HL-60/S4 treated with retinoic acid at 250 ng/mL for 4 days and 3 days (cell line): ENCODE results near the gene MYF6.

Experiments used
- in situ Hi-C: fragments of 300-500 bp; cut with MboI; formaldehyde crosslinking; loops from 2 replicates; pipeline ENCODE4 v1.7.0; 2022; ENCODE audit warnings: low sequenced_read_pairs

Gene MYF6

DNA sequence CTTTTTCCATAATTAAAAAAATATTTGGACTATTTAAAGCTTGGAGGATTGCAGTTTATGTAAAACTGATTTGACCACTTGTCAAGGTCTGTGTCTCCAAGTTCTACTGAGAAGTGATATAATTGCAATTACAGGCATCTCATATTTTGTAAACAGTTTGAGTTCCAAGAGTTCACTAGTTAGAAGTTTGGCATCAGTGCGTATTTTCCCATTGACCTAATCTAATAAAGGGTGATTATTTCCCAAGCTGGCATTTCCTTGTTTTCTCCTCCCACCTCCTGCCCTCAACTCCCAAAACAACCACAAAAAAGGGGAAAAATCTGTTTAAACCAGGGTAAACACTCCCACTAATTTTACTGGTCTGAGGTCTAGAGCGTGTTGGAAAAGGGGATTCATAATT is 3.0 kb upstream of the MYF6 start:
- in situ Hi-C loops = no loop called here

DNA sequence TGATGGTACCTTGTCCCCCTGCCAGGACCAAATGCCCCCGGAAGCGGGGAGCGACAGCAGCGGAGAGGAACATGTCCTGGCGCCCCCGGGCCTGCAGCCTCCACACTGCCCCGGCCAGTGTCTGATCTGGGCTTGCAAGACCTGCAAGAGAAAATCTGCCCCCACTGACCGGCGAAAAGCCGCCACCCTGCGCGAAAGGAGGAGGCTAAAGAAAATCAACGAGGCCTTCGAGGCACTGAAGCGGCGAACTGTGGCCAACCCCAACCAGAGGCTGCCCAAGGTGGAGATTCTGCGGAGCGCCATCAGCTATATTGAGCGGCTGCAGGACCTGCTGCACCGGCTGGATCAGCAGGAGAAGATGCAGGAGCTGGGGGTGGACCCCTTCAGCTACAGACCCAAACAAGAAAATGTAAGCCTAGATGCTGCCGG is 410 bp downstream of the MYF6 start:
- in situ Hi-C loops = no loop called here

DNA sequence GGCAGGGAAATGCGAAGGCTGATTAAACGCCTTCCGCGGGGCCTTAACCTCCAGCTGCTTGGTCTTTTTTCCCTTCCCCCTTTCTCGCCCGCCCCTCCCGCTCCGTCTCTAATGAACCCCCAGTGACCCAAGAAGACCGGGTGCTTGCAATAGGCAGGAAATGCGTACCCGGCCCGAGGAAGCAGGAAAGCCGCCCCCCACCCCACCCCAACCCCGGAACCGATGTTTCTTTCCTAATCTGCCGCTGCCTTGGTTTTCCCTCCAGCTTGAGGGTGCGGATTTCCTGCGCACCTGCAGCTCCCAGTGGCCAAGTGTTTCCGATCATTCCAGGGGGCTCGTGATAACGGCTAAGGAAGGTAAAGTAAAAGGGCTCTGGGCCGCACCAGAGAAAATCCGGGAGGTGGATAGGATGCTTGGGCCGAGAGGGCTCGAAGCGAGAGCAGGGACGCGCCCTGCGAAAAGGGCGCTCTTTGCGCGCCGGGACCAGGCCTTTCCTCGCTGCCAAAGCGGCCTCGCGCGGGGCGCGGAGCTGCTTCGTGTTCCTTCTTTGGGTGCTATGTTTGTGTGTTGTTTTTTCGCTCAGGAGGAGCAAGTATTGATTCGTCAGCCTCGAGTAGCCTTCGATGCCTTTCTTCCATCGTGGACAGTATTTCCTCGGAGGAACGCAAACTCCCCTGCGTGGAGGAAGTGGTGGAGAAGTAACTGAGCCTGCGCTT is 983 bp downstream of the MYF6 start:
- in situ Hi-C loops = no loop called here

DNA sequence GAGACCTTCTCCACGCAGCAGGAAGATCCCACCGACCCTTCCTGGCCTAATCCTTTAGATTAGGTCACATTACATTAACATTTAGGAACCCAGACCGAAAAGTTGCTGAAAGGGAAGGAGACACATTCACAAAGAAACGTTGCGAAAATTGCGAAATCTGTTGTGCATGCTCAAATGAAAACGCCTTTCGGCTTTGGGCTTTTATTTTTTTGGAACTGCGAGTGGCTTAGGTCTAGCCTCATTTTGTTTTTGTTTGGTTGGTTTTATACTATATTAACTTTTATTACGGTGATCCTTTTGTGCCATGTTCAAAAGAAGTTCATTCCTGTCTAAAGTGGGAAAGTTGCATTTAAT is 1.5 kb downstream of the MYF6 start:
- in situ Hi-C loops = no loop called here

DNA sequence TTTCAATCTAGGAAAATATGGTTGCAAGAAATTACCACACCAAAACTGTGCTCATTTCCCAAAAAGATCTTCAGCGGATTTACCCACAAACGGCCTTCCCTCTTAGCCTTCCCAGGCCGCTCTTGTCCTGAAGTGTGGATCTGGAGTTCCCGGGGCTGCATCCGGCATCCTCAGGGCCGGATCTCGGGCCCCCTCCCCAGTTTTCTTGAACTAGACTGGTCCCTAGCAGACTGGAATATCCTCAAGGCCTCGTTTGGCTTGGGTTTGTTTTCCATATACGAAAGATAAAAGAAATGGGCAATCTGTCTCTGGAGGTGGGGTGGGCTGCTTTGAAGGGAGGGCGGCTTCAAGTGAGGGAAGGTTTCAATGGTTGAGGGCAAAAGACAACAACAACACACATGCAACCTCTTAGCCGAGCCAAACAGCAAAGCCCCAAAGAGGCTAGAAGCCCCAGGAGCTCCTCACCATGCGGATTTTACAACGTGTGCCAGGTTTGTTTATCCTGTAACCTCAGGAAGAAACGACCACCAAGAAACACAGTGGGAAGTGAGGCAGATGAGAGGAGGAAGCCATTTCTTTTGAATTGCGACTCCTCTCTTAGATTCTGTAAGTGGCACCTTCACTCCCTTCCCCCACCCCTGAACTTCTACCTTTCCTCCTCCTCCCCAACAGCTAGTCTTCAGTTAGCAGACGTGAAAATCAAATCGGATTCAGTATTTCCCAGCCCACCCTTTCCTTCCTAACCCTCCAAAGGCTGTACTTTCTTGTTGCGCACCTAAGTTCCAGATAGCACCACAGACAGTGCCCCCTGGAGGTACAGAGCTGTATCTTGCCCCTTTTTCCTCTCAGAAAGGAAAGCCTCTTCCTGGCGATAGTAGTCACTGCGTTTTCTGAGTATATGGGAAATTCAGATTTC is 2.6 kb downstream of the MYF6 start:
- in situ Hi-C loops = no loop called here

DNA sequence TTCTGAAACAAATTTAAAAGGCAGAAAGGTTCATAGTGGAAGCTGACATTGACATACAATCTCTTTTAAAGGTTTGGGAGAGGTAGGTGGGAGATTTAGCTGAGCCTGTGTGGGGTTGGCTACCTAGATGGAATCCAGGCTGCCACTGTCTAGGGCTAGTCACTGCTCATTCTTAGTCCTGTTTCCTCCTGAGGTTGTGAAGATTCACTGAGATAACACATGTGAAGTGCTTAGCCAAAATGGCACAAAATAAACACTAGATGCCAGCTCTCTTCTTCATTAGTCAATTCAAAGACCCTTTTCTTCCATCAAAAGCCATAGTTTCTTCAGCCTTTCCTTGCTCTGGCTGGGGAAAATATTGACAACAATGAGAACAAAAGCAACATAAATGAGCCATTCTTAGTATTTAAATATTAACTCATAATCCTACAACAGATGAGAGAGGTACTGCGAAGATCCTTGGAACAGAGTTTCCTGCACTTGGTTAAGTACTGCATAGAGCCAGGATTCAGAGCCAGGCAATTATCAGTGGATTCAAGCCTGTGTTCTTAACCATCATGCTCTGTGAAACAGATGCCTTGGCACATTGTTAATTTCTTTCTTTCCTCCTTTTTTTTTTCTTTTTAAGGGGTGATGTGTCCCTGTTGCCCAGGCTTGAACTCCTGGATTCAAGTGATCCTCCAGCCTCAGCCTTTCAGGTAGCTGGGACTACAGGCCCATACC is 3.5 kb downstream of the MYF6 start:
- in situ Hi-C loops = no loop called here

DNA sequence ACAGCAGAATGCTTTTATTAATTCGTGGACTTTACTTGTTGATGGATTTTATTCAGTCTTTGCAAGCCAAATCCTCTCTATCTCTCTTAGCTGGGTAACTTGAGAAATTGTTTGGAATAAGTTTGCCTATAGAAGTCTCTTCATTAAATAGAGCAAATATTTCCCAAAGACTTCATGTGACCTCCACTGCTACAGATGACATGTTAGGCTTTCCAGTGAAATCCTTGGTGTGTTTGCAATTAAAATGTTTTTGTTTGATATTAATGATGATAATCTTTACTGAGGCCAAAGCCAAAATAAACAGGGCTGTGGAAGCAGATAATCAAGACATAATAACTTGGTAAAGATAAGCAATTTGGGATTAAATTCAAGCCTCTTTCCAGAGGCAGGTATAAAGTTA is 4.4 kb downstream of the MYF6 start:
- in situ Hi-C loops = no loop called here

DNA sequence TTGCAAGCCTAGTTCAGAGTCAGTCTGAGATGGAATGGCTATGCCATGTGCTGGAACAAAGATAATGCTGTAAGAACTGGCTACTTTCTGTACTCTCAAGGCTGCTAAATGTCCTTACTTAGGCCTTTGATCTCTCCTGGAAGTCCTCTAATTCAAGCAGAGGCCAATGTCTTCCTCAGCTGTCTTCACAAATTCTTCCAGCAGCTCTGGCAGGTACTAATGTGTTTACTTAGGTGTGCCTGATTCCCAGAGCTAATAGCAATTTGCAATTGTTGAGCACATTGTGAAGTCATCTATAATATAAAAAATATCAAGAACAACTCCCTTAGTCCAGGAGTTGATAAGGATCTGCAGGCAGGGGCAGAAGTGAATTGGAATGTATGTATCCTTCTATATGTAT is 5.4 kb downstream of the MYF6 start:
- in situ Hi-C loops = no loop called here

DNA sequence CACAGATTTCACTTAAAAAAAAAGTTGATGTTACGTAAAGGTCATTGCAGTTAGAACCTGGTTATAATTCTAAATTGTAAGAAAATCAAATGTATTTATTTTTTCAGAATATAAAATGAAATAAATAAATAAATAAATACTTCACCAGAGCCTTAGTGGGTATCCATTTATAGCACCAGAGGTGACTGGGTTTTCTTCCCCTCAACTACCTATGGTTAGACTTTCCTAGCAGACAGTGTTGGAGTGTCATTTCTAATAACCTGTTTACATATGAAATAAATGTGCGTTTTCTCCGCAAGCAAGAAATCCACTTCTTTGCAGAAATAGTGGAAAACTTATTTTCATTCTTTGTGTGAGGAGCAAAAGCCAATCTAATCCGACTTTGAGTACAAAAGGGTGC is 6.0 kb downstream of the MYF6 start:
- in situ Hi-C loops = no loop called here

DNA sequence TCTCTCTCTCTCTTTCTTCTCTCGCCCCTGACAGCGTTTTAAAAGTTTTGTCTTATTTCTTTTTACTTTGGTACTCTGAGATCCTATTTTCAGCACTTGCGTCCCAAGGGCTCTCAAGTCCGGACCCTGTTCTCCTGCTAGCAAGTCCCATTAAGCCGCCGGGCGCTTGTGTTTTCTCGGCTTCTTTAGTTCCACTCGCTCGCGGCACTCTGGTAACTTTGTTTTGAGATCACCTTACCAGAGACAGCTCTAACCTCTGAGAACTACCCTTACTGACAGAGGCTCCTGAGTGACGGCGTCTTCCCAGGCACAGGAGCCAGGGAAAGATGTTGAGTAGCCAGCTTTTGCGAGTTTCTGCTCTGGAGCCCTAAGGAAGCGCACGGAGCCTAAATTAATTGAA is 6.6 kb downstream of the MYF6 start:
- in situ Hi-C loops = no loop called here

DNA sequence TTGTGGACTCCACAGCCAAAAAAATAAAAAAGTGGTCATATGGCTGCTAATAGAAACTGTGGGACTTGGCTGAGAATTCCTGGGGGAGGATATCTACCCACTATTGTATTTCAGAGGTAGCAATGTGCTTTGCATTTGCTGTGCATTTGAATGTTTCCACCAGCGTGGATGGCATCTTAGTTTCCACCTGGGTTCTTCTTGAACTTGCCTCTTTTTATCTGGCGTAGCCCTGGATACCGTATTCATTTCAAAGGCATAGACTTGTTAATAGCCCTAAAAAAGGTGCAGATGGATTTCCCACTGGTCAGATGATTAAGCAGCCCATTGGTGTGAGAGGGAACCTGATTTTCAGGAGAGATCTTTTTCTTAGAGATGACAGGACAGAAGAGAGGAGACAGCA is 7.4 kb downstream of the MYF6 start:
- in situ Hi-C loops = no loop called here

DNA sequence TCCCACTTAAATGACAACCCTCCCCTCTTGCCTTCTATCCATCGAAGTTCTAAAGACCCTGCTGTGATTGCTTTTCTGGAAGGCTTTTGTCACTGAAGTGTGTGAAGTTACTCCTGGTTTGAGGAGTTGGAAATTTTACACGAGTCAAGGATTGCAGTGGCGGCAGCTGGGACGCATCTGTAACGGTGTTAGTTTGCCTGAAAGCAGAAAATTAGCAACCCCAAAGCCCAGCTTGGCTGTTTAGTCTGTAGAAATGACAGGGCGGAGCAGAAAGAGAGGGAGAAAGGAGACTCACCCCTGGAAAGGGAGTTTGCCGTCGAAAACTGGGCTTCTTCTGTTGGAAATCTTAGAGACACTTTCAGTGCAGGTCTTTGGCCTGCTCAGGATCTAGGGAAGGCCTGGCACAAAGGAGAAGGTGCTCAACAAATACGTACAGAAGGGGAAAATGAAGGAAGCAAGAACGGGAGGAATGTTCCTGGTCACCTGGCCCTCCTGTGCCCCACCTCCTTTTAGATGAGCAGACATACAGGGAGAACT is 8.3 kb downstream of the MYF6 start:
- in situ Hi-C loops = no loop called here

DNA sequence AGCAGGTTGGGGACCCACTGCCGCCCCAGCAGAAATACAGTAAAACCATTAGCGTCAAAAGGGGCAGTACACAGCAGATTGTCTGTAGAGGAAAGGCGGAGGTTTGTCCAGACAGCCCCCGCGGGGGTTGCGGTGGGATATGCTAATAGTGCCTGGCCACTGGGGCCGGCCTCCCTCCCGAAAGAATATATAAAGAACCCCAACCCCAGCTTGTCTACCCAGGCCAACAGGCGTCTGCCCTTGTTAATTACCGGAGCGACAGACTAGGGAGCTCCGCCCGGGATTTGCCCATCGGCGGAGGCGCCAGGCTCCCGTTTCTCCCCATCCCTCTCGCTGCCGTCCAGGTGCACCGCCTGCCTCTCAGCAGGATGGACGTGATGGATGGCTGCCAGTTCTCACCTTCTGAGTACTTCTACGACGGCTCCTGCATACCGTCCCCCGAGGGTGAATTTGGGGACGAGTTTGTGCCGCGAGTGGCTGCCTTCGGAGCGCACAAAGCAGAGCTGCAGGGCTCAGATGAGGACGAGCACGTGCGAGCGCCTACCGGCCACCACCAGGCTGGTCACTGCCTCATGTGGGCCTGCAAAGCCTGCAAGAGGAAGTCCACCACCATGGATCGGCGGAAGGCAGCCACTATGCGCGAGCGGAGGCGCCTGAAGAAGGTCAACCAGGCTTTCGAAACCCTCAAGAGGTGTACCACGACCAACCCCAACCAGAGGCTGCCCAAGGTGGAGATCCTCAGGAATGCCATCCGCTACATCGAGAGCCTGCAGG is 9.4 kb downstream of the MYF6 start, which contains the start of gene MYF5:
MYF5 (plus strand) TSS at position 217 of the 774 bp plus-strand sequence; CDS start at position 369, 152 bp downstream.
- in situ Hi-C loops = no loop called here

DNA sequence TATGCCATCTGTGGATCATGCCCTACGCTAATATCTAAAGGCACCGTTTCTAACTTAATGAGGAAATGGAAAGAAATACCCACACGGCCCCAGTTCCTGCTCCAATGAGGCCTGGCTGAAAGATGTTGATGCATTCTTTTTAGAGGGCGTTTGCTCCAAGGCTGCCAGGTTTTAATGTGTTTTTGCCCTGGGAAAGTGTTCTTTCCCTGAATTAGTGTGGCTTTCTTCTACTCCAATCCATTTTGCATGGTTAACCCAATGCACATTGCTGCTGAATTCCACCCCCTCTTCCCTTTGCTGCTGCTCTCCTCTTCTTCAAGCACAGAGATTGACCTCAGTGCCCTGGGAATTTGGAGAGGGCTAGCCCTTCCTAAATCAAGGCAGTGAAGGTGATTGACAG is 10.4 kb downstream of the MYF6 start:
- in situ Hi-C loops = no loop called here

DNA sequence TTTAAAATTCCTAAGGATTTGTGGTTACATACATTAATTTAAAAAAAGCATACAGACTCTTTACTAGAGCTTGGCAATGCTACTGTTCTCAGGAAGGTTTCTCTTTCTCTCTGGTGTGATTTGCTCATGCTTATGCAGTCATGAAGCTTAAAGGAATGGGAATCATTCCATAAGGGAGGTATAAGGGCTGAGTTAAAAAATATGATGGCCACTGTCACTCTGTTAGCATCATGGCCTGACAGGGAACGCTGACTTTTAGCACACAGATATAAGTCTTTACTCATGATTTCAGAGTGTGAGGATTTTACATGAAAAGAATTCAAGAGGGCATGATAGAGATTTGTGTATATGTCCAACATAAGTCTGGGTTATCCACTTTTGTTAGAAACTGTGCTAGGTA is 13.1 kb downstream of the MYF6 start:
- in situ Hi-C loops = no loop called here

DNA sequence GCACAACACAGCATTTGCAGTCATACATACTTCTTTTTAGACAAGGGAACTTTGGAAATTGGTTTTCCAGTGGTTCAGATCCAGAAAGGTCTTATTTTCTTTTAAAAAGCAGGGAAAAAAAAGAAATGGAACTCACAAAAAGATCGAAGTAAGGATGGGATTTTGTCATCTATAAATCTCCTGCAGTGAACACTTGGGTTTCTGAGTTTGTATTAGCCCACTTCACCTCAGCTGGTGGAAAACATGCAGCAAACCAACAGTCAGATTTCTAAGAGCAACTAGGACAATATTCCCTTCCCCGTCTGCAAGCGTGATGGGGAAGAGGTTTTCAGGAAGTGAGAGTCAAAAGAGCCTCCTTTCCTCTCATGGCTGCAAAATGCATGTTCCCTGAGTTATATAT is 13.9 kb downstream of the MYF6 start:
- in situ Hi-C loops = no loop called here

DNA sequence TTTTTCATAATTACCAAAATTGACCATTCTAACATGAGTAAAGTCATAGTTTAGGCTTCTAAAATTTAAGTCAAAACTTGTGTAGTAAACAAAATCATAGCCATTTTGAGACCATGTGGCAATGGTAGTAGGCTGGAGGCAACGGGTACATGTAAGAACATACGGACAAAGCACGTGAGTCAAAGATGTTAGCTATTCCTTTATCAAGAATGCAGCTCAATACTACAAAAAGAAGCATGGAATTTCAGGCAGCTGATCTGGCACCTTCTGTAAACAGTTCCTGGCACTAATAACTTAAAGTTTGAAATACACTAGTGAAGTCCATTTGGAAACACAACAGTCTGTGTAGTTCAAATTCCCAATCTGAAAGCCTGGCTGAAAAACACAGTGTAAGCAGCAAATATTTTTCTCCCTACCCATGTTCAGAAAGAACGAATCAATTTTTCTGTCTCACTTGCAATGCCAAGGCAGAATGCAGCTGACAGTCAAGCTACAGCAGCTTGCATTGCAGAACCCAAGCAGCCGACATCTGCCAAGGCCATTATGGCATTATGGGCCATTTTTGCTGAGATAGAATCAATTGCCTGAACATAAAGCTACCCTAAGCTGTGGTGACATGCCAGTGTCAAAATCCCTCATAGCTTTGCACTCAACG is 38.5 kb downstream of the MYF6 start:
- in situ Hi-C loops = no loop called here

DNA sequence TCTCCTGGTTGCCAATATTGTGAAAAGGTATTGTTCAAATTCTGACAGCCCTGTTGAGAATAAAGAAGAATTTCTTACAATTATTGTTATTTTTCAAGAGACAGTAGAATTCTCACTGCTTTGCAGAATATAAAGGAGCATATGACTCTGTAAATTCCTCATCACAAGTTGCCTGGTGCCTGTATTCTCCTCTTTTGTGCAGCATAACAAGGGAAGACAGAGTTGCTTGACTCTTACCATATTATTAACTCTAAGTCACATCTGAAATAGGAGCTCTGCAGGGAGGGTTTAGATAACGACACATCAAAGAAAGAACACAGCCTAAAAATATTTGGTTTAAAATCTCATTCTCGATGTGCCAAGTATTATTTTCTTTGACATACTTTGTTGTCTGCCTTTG is 40.4 kb downstream of the MYF6 start:
- in situ Hi-C loops = no loop called here

DNA sequence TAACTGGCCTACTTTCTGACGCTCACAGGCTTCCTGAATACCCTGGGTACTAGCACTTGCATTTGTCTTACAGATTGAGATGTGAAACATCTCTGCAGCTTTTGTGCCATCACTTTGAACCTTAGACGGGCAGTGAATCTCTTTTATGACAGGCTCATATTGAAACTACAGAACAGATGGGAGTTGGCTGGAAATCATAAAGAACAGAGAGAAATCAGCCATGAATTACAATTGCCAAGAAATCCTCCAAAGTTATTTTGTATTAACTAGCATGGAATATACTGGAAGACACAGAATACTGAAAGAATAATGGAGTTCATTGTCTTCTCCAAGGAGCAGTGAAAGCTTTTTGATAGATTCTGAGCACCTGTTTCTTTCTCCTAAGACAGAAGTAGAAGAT is 42.0 kb downstream of the MYF6 start:
- in situ Hi-C loops = no loop called here

DNA sequence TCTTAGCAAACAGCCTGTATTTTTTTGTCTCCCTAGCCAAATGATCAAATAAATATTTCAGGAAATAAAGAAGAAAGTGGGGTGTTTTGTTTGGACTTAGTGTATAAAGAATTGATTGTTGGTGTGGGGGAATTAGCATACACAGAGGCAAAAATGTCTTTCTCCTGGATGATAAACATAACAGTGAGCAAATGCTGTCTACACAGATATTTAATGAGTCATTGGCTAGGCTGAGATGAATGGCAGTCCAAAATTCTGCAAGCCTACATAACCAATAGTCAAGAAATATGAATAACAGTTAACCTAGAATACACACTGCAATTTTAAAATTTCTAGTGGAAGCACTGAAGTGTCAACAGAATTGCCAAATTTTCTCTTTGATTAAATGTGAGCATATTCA is 45.0 kb downstream of the MYF6 start:
- in situ Hi-C loops = no loop called here
